ENCODE measurements around the gene ALDH1B1. TPM values are rescaled to one million over a fixed set of nuclear protein-coding genes. Genes with fewer than 3 reads are reported as not detected.
A peak's percentile ranks its signal among the peaks of the same experiment; 100 is the strongest.

ALDH1B1 gene
- total and polyA plus RNA-seq, 2 of the 13 experiments (the other 11 are each of a cell fraction or from before 2014, with no cell fraction given) = 45.1 to 125 TPM

DNA sequence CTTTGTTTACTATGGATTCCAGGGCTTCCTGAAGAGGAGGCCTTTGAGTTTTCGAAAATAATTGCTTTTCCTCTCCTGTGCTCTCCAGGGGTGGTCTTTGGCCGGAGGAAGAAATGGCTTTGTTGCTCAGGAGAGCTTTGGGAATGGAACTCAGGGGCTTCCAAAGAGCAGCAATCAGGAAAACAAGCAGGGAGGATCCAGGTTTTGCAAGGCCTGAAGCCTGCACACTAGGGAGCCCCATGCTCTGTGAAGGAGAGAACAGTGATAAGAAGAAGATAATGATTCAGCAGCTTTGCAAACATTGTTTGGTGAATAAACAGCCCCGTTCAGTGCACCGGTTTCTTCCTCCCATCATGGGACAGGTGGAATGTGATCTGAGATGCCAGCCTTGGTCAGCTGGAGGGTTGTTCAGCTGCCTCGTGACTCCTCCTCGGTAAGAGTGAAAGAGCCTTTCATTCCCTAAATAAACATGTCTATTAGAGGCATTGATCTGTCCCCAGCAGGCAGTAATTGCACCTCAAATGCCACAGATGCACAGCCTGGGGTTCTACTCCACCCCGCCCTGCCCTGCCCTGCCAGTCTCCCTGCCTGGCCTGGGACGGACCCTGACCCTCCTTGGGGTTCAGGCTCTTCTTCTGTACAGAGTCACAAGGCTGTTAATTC lies 11.5 kb upstream of the ALDH1B1 start (continued):
- TF ChIP-seq, protein P1, sequence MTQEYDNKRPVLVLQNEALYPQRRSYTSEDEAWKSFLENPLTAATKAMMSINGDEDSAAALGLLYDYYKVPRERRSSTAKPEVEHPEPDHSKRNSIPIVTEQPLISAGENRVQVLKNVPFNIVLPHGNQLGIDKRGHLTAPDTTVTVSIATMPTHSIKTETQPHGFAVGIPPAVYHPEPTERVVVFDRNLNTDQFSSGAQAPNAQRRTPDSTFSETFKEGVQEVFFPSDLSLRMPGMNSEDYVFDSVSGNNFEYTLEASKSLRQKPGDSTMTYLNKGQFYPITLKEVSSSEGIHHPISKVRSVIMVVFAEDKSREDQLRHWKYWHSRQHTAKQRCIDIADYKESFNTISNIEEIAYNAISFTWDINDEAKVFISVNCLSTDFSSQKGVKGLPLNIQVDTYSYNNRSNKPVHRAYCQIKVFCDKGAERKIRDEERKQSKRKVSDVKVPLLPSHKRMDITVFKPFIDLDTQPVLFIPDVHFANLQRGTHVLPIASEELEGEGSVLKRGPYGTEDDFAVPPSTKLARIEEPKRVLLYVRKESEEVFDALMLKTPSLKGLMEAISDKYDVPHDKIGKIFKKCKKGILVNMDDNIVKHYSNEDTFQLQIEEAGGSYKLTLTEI (CRISPR knock-in tag; conservative IDR thresholded peaks at IDR 0.05) = no peak
- peak; percentile 84 for TF ChIP-seq TCF7 (IDR thresholded peaks at IDR 0.05; ENCODE audit: low read depth)
- TF ChIP-seq MATR3 (CRISPR knock-in tag; IDR thresholded peaks at IDR 0.05) = no peak
- TF ChIP-seq ZNF878 (CRISPR knock-in tag; IDR thresholded peaks at IDR 0.05) = peak; percentile 86
- TF ChIP-seq HNF4A (CRISPR knock-in tag; IDR thresholded peaks at IDR 0.05) = peak; percentile 90
- TF ChIP-seq DMAP1 (CRISPR knock-in tag; IDR thresholded peaks at IDR 0.05) = peak; percentile 77
- no peak for TF ChIP-seq CEBPB (IDR thresholded peaks at IDR 0.05; ENCODE audit: borderline replicate concordance, low read depth, low read length)
- TF ChIP-seq NRL (CRISPR knock-in tag; IDR thresholded peaks at IDR 0.05; ENCODE audit: borderline replicate concordance) = no peak
- peak; percentile 94 for TF ChIP-seq FOSL2 (CRISPR knock-in tag; IDR thresholded peaks at IDR 0.05)
- TF ChIP-seq, protein P2, sequence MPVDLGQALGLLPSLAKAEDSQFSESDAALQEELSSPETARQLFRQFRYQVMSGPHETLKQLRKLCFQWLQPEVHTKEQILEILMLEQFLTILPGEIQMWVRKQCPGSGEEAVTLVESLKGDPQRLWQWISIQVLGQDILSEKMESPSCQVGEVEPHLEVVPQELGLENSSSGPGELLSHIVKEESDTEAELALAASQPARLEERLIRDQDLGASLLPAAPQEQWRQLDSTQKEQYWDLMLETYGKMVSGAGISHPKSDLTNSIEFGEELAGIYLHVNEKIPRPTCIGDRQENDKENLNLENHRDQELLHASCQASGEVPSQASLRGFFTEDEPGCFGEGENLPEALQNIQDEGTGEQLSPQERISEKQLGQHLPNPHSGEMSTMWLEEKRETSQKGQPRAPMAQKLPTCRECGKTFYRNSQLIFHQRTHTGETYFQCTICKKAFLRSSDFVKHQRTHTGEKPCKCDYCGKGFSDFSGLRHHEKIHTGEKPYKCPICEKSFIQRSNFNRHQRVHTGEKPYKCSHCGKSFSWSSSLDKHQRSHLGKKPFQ (CRISPR knock-in tag; IDR thresholded peaks at IDR 0.05; ENCODE audit: insufficient replicate concordance) = no peak
- no peak for TF ChIP-seq RNF2 (conservative IDR thresholded peaks at IDR 0.05; ENCODE audit: low read depth)
- TF ChIP-seq REPIN1 (CRISPR knock-in tag; IDR thresholded peaks at IDR 0.05; ENCODE audit: borderline replicate concordance, low read depth) = peak; percentile 76; the same call in 1 of the 2 replicates
- no peak for TF ChIP-seq PAF1 (CRISPR knock-in tag; IDR thresholded peaks at IDR 0.05)
- peak; percentile 79 for TF ChIP-seq ZNF543 (CRISPR knock-in tag; IDR thresholded peaks at IDR 0.05)
- TF ChIP-seq, protein P3, sequence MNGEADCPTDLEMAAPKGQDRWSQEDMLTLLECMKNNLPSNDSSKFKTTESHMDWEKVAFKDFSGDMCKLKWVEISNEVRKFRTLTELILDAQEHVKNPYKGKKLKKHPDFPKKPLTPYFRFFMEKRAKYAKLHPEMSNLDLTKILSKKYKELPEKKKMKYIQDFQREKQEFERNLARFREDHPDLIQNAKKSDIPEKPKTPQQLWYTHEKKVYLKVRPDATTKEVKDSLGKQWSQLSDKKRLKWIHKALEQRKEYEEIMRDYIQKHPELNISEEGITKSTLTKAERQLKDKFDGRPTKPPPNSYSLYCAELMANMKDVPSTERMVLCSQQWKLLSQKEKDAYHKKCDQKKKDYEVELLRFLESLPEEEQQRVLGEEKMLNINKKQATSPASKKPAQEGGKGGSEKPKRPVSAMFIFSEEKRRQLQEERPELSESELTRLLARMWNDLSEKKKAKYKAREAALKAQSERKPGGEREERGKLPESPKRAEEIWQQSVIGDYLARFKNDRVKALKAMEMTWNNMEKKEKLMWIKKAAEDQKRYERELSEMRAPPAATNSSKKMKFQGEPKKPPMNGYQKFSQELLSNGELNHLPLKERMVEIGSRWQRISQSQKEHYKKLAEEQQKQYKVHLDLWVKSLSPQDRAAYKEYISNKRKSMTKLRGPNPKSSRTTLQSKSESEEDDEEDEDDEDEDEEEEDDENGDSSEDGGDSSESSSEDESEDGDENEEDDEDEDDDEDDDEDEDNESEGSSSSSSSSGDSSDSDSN (CRISPR knock-in tag; IDR thresholded peaks at IDR 0.05) = peak; percentile 77
- TF ChIP-seq ZFAT (CRISPR knock-in tag; conservative IDR thresholded peaks at IDR 0.05) = no peak
- peak; percentile 30; the same call in 1 of the 2 replicates for TF ChIP-seq ZFP37 (CRISPR knock-in tag; IDR thresholded peaks at IDR 0.05; ENCODE audit: borderline replicate concordance)
- TF ChIP-seq, protein P4, sequence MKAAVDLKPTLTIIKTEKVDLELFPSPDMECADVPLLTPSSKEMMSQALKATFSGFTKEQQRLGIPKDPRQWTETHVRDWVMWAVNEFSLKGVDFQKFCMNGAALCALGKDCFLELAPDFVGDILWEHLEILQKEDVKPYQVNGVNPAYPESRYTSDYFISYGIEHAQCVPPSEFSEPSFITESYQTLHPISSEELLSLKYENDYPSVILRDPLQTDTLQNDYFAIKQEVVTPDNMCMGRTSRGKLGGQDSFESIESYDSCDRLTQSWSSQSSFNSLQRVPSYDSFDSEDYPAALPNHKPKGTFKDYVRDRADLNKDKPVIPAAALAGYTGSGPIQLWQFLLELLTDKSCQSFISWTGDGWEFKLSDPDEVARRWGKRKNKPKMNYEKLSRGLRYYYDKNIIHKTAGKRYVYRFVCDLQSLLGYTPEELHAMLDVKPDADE (CRISPR knock-in tag; IDR thresholded peaks at IDR 0.05) = no peak
- TF ChIP-seq, protein P5, sequence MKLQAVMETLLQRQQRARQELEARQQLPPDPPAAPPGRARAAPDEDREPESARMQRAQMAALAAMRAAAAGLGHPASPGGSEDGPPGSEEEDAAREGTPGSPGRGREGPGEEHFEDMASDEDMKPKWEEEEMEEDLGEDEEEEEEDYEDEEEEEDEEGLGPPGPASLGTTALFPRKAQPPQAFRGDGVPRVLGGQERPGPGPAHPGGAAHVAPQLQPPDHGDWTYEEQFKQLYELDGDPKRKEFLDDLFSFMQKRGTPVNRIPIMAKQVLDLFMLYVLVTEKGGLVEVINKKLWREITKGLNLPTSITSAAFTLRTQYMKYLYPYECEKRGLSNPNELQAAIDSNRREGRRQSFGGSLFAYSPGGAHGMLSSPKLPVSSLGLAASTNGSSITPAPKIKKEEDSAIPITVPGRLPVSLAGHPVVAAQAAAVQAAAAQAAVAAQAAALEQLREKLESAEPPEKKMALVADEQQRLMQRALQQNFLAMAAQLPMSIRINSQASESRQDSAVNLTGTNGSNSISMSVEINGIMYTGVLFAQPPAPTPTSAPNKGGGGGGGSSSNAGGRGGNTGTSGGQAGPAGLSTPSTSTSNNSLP (IDR thresholded peaks at IDR 0.05; ENCODE audit: low read depth, low read length) = peak; percentile 94
- 0 out of 2 replicates have a peak, but pooled peaks have one; percentile 28 for TF ChIP-seq ZKSCAN1 (IDR thresholded peaks at IDR 0.05; ENCODE audit: low read length)
- TF ChIP-seq, protein P6, sequence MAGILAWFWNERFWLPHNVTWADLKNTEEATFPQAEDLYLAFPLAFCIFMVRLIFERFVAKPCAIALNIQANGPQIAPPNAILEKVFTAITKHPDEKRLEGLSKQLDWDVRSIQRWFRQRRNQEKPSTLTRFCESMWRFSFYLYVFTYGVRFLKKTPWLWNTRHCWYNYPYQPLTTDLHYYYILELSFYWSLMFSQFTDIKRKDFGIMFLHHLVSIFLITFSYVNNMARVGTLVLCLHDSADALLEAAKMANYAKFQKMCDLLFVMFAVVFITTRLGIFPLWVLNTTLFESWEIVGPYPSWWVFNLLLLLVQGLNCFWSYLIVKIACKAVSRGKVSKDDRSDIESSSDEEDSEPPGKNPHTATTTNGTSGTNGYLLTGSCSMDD (CRISPR knock-in tag; IDR thresholded peaks at IDR 0.05) = no peak

Measured in HepG2 (cell line).